Endodermal cell (in vitro differentiated cells): ENCODE results near the gene CAMKMT. TPM values are rescaled to one million over a fixed set of nuclear protein-coding genes. Genes with fewer than 3 reads are reported as not detected.

Experiments
- DNase-seq: peaks from one replicate; pipeline ENCODE4 v3.0.0-alpha.2; 2017
- H3K27ac ChIP-seq: 2 replicates; pipeline ENCODE4 v1.5.1; 2013; ENCODE audit warnings: mild to moderate bottlenecking, low read depth, low read length, moderate library complexity
- H3K27me3 ChIP-seq: 2 replicates; pipeline ENCODE4 v1.6.1; 2013; ENCODE audit warnings: mild to moderate bottlenecking, low read length, moderate library complexity; ENCODE audit not compliant: insufficient read depth, control insufficient read depth, poor library complexity, severe bottlenecking
- H3K36me3 ChIP-seq: 2 replicates; pipeline ENCODE4 v1.7.0; 2013; ENCODE audit warnings: mild to moderate bottlenecking, low read length, moderate library complexity; ENCODE audit not compliant: control insufficient read depth, insufficient read depth
- H3K4me1 ChIP-seq: one replicate; pipeline ENCODE4 v1.7.0; 2013; ENCODE audit warnings: low read length; ENCODE audit not compliant: control insufficient read depth, insufficient read depth
- H3K4me3 ChIP-seq: 2 replicates; pipeline ENCODE4 v1.5.1; 2013; ENCODE audit warnings: mild to moderate bottlenecking, low read length, moderate library complexity
- H3K9ac ChIP-seq: 2 replicates; pipeline ENCODE4 v1.6.1; 2013; ENCODE audit warnings: mild to moderate bottlenecking, low read length, moderate library complexity; ENCODE audit not compliant: poor library complexity, severe bottlenecking; ENCODE audit errors: extremely low read depth
- H3K9me3 ChIP-seq: 2 replicates; pipeline ENCODE4 v1.6.1; 2013; ENCODE audit warnings: mild to moderate bottlenecking, low read length, moderate library complexity; ENCODE audit not compliant: control insufficient read depth
- H3K27ac Mint-ChIP-seq: 2 replicates; pipeline ENCODE4 v1.8.0; 2020; ENCODE audit warnings: mixed read lengths
- H3K27me3 Mint-ChIP-seq: 2 replicates; pipeline ENCODE4 v1.8.0; 2021; ENCODE audit warnings: mild to moderate bottlenecking, mixed read lengths; ENCODE audit not compliant: insufficient read depth
- H3K36me3 Mint-ChIP-seq: 2 replicates; pipeline ENCODE4 v1.8.0; 2020; ENCODE audit warnings: low read depth, mixed read lengths
- H3K4me1 Mint-ChIP-seq: 2 replicates; pipeline ENCODE4 v1.8.0; 2020; ENCODE audit warnings: mixed read lengths
- H3K4me3 Mint-ChIP-seq: 2 replicates; pipeline ENCODE4 v1.8.0; 2020; ENCODE audit warnings: mild to moderate bottlenecking, moderate library complexity, mixed read lengths
- H3K9me3 Mint-ChIP-seq: 2 replicates; pipeline ENCODE4 v1.8.0; 2020; ENCODE audit warnings: mild to moderate bottlenecking, mixed read lengths
- WGBS, 2 experiments: methylation state at CpG; one replicate each; pipeline versions ENCODE4 v1.1.5 to v1.1.7; 2013; ENCODE audit warnings: missing lambda C conversion rate in 2 of 2, mixed read lengths in 1 of 2; ENCODE audit not compliant: insufficient coverage in 1 of 2, insufficient read length in 1 of 2; 5-methylcytosine and 5-hydroxymethylcytosine counted together
- total RNA-seq, 2 donors: library from RNA; stranded (reverse); fragmentation: NEBNext Ultra II Directional in 1 of 2; extraction: Animal tissue kit (Norgen Biotek cat#: 25700) in 1 of 2; gene quantifications; 2 replicates in 1 of 2; 3 replicates in 1 of 2; pipeline ENCODE4 v1.2.1, GENCODE V29; 2021
- TF ChIP-seq, protein P1 (sequence below): fragments of 200-600 bp; sonication (generic); conservative IDR thresholded peaks from 2 replicates; pipeline ENCODE4 v1.5.0; 2021; ENCODE audit warnings: antibody characterized with exemption, mild to moderate bottlenecking

CAMKMT gene
- total RNA-seq, 2 donors from 2014 or later, result 31.4 to 57.5 TPM

DNA sequence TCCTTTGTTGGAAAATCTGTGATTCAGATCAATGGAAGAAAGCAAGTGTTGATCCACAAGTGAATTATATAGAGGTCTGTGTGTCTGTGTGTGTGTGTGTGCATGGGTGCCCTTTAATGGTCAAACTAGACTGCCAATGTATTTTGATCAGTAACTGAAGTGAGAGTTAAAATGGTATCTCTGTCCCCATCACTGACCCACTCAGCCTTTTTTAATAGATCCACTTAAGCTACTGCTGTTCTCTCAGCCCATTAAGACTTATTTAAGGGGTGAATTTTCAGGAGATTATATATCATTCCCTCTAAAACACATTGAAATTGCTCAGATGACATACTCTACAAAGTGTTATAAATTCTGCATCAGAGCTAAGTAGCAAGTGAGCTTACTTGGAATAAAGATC lies 386.0 kb downstream of the CAMKMT start:
- Histone ChIP-seq H3K27ac (no peak overlapping the region), H3K9me3 (no peaks in the 10 kb centered on the region), H3K9ac (no peak overlapping the region), H3K27me3 (no peaks in the 10 kb centered on the region), H3K36me3 (peaks cover 32% of the 10 kb centered on the region), H3K4me3 (no peak overlapping the region), H3K4me1 (no peaks in the 10 kb centered on the region)
- TF ChIP-seq, protein P1, sequence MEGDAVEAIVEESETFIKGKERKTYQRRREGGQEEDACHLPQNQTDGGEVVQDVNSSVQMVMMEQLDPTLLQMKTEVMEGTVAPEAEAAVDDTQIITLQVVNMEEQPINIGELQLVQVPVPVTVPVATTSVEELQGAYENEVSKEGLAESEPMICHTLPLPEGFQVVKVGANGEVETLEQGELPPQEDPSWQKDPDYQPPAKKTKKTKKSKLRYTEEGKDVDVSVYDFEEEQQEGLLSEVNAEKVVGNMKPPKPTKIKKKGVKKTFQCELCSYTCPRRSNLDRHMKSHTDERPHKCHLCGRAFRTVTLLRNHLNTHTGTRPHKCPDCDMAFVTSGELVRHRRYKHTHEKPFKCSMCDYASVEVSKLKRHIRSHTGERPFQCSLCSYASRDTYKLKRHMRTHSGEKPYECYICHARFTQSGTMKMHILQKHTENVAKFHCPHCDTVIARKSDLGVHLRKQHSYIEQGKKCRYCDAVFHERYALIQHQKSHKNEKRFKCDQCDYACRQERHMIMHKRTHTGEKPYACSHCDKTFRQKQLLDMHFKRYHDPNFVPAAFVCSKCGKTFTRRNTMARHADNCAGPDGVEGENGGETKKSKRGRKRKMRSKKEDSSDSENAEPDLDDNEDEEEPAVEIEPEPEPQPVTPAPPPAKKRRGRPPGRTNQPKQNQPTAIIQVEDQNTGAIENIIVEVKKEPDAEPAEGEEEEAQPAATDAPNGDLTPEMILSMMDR, result no peak
- peaks cover 22% of the 10 kb centered on the region for H3K4me1 Mint-ChIP-seq
- no peaks in the 10 kb centered on the region for H3K9me3 Mint-ChIP-seq
- DNase-seq, result no peak
- no peaks in the 10 kb centered on the region for H3K27me3 Mint-ChIP-seq
- H3K36me3 Mint-ChIP-seq, result peaks cover 24% of the 10 kb centered on the region
- no peak overlapping the region for H3K27ac Mint-ChIP-seq
- no peak overlapping the region for H3K4me3 Mint-ChIP-seq

DNA sequence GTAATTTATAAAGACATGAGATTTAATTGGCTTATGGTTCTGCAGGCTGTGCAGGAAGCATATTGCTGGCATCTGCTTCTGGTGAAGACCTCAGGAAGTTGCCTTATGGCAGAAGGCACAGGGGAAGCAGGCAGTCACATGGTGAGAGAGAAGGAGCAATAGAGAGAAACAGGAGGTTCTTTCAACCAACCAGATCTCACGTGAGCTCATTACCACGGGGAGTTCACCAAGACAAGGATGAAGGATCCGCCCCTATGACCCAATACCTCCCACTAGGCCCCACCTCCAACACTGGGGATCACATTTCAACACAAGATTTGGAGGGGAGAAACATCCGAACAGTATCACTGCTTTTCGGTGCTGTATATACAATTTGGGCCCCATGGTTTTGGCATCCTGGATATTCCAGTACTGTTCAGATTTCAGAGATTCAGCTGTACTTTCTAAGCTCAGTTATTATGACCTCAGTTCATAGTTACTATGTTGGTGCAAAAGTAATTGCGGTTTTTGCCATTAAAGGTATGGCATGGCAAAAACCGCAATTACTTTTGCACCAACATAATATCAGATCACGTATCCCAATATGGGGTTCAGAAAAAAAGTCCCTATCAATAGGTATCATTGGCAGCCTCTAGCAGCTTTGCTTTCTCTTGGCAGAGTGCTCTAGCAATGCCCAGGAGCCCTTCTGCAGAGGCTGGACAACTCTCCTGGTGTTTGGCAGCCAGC lies 390.2 kb downstream of the CAMKMT start:
- no peak overlapping the region for H3K4me3 ChIP-seq
- no peaks in the 10 kb centered on the region for H3K27me3 Mint-ChIP-seq
- no peaks in the 10 kb centered on the region for H3K9me3 Mint-ChIP-seq
- no peaks in the 10 kb centered on the region for H3K4me1 ChIP-seq
- no peaks in the 10 kb centered on the region for H3K27me3 ChIP-seq
- H3K4me3 Mint-ChIP-seq, result no peak overlapping the region
- peaks cover 36% of the 10 kb centered on the region for H3K36me3 ChIP-seq
- H3K36me3 Mint-ChIP-seq, result peaks cover 29% of the 10 kb centered on the region
- H3K27ac Mint-ChIP-seq, result no peak overlapping the region
- peak; percentile 75 for DNase-seq
- TF ChIP-seq, protein P1, result no peak
- WGBS, 2 experiments, result 88 to 97% methylated on average over 4 to 8 of the region's 8 CpGs
- H3K9me3 ChIP-seq, result no peaks in the 10 kb centered on the region
- no peak overlapping the region for H3K9ac ChIP-seq
- peaks cover 11% of the 10 kb centered on the region for H3K4me1 Mint-ChIP-seq
- no peak overlapping the region for H3K27ac ChIP-seq

DNA sequence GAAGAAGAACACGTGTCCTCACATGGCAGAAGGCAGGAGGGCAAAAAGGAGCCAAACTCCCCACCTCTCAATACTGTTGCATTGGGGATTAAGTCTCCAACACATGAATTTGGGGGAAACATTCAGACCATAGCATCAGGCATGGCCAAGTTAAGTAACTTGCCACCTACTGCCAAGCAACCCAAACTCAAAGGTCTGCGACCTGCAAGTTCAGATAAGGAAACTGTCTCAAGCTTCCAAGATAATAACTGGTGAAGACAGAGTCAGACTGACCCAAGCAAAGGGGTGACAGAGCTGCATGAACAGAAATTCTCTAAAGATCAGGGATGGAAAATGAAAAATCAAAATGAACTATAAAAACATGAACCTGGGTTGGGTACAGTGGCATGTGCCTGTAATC lies 391.0 kb downstream of the CAMKMT start:
- Mint-ChIP-seq H3K27ac (no peak overlapping the region), H3K4me3 (no peak overlapping the region), H3K9me3 (no peaks in the 10 kb centered on the region), H3K27me3 (no peaks in the 10 kb centered on the region), H3K36me3 (peaks cover 29% of the 10 kb centered on the region), H3K4me1 (peaks cover 2% of the 10 kb centered on the region)
- Histone ChIP-seq H3K4me3 (no peak overlapping the region), H3K4me1 (no peaks in the 10 kb centered on the region), H3K9me3 (no peaks in the 10 kb centered on the region), H3K9ac (no peak overlapping the region), H3K27me3 (no peaks in the 10 kb centered on the region), H3K36me3 (peaks cover 34% of the 10 kb centered on the region), H3K27ac (no peak overlapping the region)
- TF ChIP-seq, protein P1, result no peak
- DNase-seq, result no peak
- WGBS, 2 experiments, result 91% methylated on average over 2 of the region's 2 CpGs; no CpG with 5 or more reads in 1 of the 2 experiments
